Measurements from ENCODE around the gene POU6F2. TPM values are rescaled to one million over a fixed set of nuclear protein-coding genes. Genes with fewer than 3 reads are reported as not detected.

POU6F2 gene
- total and polyA plus RNA-seq, 2 donors (not counting 1 experiment from before 2014, with no cell fraction given) = 0.47 TPM; not detected in 1

- Mint-ChIP-seq H3K27me3 (peaks cover 8% of the 10 kb centered on the region), H3K27ac (no peak overlapping the region), H3K9me3 (ENCODE audit: insufficient read depth) (no peaks in the 10 kb centered on the region), H3K4me3 (no peak overlapping the region), H3K4me1 (no peaks in the 10 kb centered on the region)
- no peak overlapping the region for H3K27ac ChIP-seq (ENCODE audit: low read length in 2 of 2)
- H3K9me3 ChIP-seq (ENCODE audit: control extremely low read depth in 1 of 3, control insufficient read depth in 2 of 3, insufficient read depth in 1 of 3, low read length in 2 of 3) = no peaks in the 10 kb centered on the region
- no peak overlapping the region for H3K9ac ChIP-seq (ENCODE audit: low read length)
- POLR2A ChIA-PET = no interaction called here
- no peak for ATAC-seq (ENCODE audit: low read depth)
- H3K36me3 ChIP-seq (replicated peaks in 1 of 2; ENCODE audit: control extremely low read depth in 1 of 2, control insufficient read depth in 1 of 2, extremely low read depth in 1 of 2, insufficient read depth in 2 of 2, low read length in 1 of 2) = no peaks in the 10 kb centered on the region
- H4K20me1 ChIP-seq (ENCODE audit: control insufficient read depth, insufficient read depth, low read length, poor library complexity, severe bottlenecking) = no peaks in the 10 kb centered on the region
- CTCF ChIA-PET = no interaction called here
- H3K4me3 ChIP-seq (ENCODE audit: control extremely low read depth in 1 of 5, extremely low read depth in 1 of 5, insufficient read depth in 1 of 5, low read depth in 2 of 5, low read length in 4 of 5) = no peak overlapping the region
- DNase-seq = no peak
- TF ChIP-seq EZH2 (IDR thresholded peaks at IDR 0.05; ENCODE audit: borderline replicate concordance, insufficient read depth, low read depth, low read length, poor library complexity, severe bottlenecking) = no peak
- TF ChIP-seq, protein P1, sequence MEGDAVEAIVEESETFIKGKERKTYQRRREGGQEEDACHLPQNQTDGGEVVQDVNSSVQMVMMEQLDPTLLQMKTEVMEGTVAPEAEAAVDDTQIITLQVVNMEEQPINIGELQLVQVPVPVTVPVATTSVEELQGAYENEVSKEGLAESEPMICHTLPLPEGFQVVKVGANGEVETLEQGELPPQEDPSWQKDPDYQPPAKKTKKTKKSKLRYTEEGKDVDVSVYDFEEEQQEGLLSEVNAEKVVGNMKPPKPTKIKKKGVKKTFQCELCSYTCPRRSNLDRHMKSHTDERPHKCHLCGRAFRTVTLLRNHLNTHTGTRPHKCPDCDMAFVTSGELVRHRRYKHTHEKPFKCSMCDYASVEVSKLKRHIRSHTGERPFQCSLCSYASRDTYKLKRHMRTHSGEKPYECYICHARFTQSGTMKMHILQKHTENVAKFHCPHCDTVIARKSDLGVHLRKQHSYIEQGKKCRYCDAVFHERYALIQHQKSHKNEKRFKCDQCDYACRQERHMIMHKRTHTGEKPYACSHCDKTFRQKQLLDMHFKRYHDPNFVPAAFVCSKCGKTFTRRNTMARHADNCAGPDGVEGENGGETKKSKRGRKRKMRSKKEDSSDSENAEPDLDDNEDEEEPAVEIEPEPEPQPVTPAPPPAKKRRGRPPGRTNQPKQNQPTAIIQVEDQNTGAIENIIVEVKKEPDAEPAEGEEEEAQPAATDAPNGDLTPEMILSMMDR (IDR thresholded peaks at IDR 0.05) = no peak
- no peak overlapping the region for H3K4me2 ChIP-seq (replicated peaks; ENCODE audit: low read depth, low read length, poor library complexity, severe bottlenecking)
- H3K79me2 ChIP-seq (ENCODE audit: control insufficient read depth, insufficient read depth, low read length) = no peaks in the 10 kb centered on the region
- no peaks in the 10 kb centered on the region for H3K4me1 ChIP-seq (ENCODE audit: control insufficient read depth in 2 of 2, insufficient read depth in 2 of 2, low read length in 2 of 2)
- H3K27me3 ChIP-seq (replicated peaks in 1 of 4; ENCODE audit: control extremely low read depth in 1 of 4, control insufficient read depth in 3 of 4, insufficient read depth in 4 of 4, low read length in 3 of 4) = no peaks in the 10 kb centered on the region
- intact Hi-C loops (cut with micrococcal nuclease) = no loop called here
- H2AFZ ChIP-seq (ENCODE audit: insufficient read depth, low read depth, low read length, poor library complexity, severe bottlenecking) = no peak overlapping the region
- 94% methylated on average over 2 of the region's 3 CpGs for WGBS (ENCODE audit: insufficient coverage)
Measured at GRCh38 chr7:39158367-39158766, 180.7 kb downstream of the POU6F2 start.

GRCh38 chr7:39161903-39162302 is 184.2 kb downstream of the POU6F2 start:
- intact Hi-C loops (cut with micrococcal nuclease) = no loop called here
- ChIA-PET POLR2A (no interaction called here), CTCF (interaction anchor here (0.9 kb wide), 1 partner anchor 292 kb away, joined by 3 read pairs; no protein-coding TSS in a partner anchor)
- Histone ChIP-seq H2AFZ (ENCODE audit: insufficient read depth, low read depth, low read length, poor library complexity, severe bottlenecking) (no peak overlapping the region), H3K36me3 (replicated peaks in 1 of 2; ENCODE audit: control extremely low read depth in 1 of 2, control insufficient read depth in 1 of 2, extremely low read depth in 1 of 2, insufficient read depth in 2 of 2, low read length in 1 of 2) (no peaks in the 10 kb centered on the region), H3K9ac (ENCODE audit: low read length) (no peak overlapping the region), H3K27ac (ENCODE audit: low read length in 2 of 2) (no peak overlapping the region), H3K9me3 (ENCODE audit: control extremely low read depth in 1 of 3, control insufficient read depth in 2 of 3, insufficient read depth in 1 of 3, low read length in 2 of 3) (no peaks in the 10 kb centered on the region), H3K4me2 (replicated peaks; ENCODE audit: low read depth, low read length, poor library complexity, severe bottlenecking) (no peak overlapping the region), H3K4me3 (ENCODE audit: control extremely low read depth in 1 of 5, extremely low read depth in 1 of 5, insufficient read depth in 1 of 5, low read depth in 2 of 5, low read length in 4 of 5) (no peak overlapping the region), H3K79me2 (ENCODE audit: control insufficient read depth, insufficient read depth, low read length) (no peaks in the 10 kb centered on the region), H3K27me3 (replicated peaks in 1 of 4; ENCODE audit: control extremely low read depth in 1 of 4, control insufficient read depth in 3 of 4, insufficient read depth in 4 of 4, low read length in 3 of 4) (peaks cover 0 to 3% (median 0%) of the 10 kb centered on the region in 4 experiments), H3K4me1 (ENCODE audit: control insufficient read depth in 2 of 2, insufficient read depth in 2 of 2, low read length in 2 of 2) (no peaks in the 10 kb centered on the region), H4K20me1 (ENCODE audit: control insufficient read depth, insufficient read depth, low read length, poor library complexity, severe bottlenecking) (no peaks in the 10 kb centered on the region)
- DNase-seq (no peak), ATAC-seq (ENCODE audit: low read depth) (no peak)
- Mint-ChIP-seq H3K4me1 (no peaks in the 10 kb centered on the region), H3K27ac (no peak overlapping the region), H3K4me3 (no peak overlapping the region), H3K27me3 (peaks cover 4% of the 10 kb centered on the region), H3K9me3 (ENCODE audit: insufficient read depth) (no peaks in the 10 kb centered on the region)
- TF ChIP-seq EZH2 (IDR thresholded peaks at IDR 0.05; ENCODE audit: borderline replicate concordance, insufficient read depth, low read depth, low read length, poor library complexity, severe bottlenecking) = no peak
- TF ChIP-seq, protein P1 (IDR thresholded peaks at IDR 0.05) = no peak
- no CpG with 5 or more reads among the region's 2 CpGs for WGBS (ENCODE audit: insufficient coverage)
